SU-DHL-6 (cell line): ENCODE measurements around the gene GALE.
A peak's percentile ranks its signal among the peaks of the same experiment; 100 is the strongest.

Experiments
- H2AFZ ChIP-seq: fragments of 200-600 bp; sonication (generic); 2 replicates; pipeline ENCODE4 v1.6.1; 2014; ENCODE audit warnings: low read depth, mild to moderate bottlenecking, moderate library complexity, mixed read lengths, antibody characterized with exemption, low read length; ENCODE audit not compliant: severe bottlenecking
- H3F3A ChIP-seq: fragments of 200-600 bp; shearing (Covaris generic); 2 replicates; pipeline ENCODE4 v1.6.0; 2016; ENCODE audit warnings: antibody characterized with exemption, mild to moderate bottlenecking; ENCODE audit not compliant: insufficient read depth
- H3K27ac ChIP-seq: fragments of 200-600 bp; sonication (generic); 2 replicates; pipeline ENCODE4 v1.5.1; 2016; ENCODE audit warnings: low read depth, mild to moderate bottlenecking, low read length, moderate library complexity, mixed read lengths
- H3K27me3 ChIP-seq: fragments of 200-600 bp; sonication (generic), shearing (Covaris generic); 2 replicates; pipeline ENCODE4 v1.6.0; 2014; ENCODE audit warnings: mild to moderate bottlenecking, low read length
- H3K36me3 ChIP-seq: fragments of 200-600 bp; sonication (generic); 2 replicates; pipeline ENCODE4 v1.6.1; 2014; ENCODE audit warnings: mild to moderate bottlenecking, low read length, mixed read lengths
- H3K4me2 ChIP-seq: fragments of 300-600, 200-600 bp; shearing (Covaris generic), sonication (generic); 2 replicates; pipeline ENCODE4 v1.6.0; 2014; ENCODE audit warnings: low read length, low read depth, mild to moderate bottlenecking; ENCODE audit not compliant: poor library complexity, severe bottlenecking
- H3K4me3 ChIP-seq: fragments of 200-600 bp; sonication (generic); 2 replicates; pipeline ENCODE4 v1.5.1; 2014; ENCODE audit warnings: antibody characterized with exemption, low read length, mild to moderate bottlenecking, mixed read lengths; ENCODE audit not compliant: insufficient read depth, poor library complexity, severe bottlenecking
- H3K79me2 ChIP-seq: fragments of 200-600 bp; sonication (generic); 2 replicates; pipeline ENCODE4 v1.6.1; 2014; ENCODE audit warnings: mild to moderate bottlenecking, low read length, moderate library complexity; ENCODE audit not compliant: insufficient read depth
- H3K9ac ChIP-seq: fragments of 200-600 bp; sonication (generic); 2 replicates; pipeline ENCODE4 v1.7.0; 2014; ENCODE audit warnings: mild to moderate bottlenecking, low read length
- H3K9me2 ChIP-seq: fragments of 200-600 bp; sonication (generic); replicated peaks from 2 replicates; pipeline ENCODE4 v1.6.1; 2014; ENCODE audit warnings: low read length; ENCODE audit not compliant: insufficient read depth
- H3K9me3 ChIP-seq: fragments of 200-600 bp; sonication (generic); 2 replicates; pipeline ENCODE4 v1.6.1; 2014; ENCODE audit warnings: low read length, mixed read lengths; ENCODE audit not compliant: insufficient read depth
- H4K20me1 ChIP-seq: fragments of 200-600 bp; sonication (generic); 2 replicates; pipeline ENCODE4 v1.6.1; 2014; ENCODE audit warnings: low read depth, mild to moderate bottlenecking, antibody characterized with exemption, low read length, moderate library complexity, mixed read lengths
- EZH2phosphoT487 ChIP-seq: fragments of 200-600 bp; sonication (generic), shearing (Covaris generic); conservative IDR thresholded peaks from 2 replicates; pipeline ENCODE4 v1.6.1; 2018; ENCODE audit warnings: mild to moderate bottlenecking, antibody characterized with exemption, low read length, moderate library complexity, mixed read lengths
- TF ChIP-seq, protein P1 (sequence below): fragments of 200-600 bp; sonication (generic); IDR thresholded peaks from one replicate; pipeline ENCODE4 v1.5.1; 2017; ENCODE audit warnings: antibody characterized with exemption, mild to moderate bottlenecking, low read length, moderate library complexity; ENCODE audit not compliant: insufficient read depth, poor library complexity, severe bottlenecking

The GALE gene

DNA sequence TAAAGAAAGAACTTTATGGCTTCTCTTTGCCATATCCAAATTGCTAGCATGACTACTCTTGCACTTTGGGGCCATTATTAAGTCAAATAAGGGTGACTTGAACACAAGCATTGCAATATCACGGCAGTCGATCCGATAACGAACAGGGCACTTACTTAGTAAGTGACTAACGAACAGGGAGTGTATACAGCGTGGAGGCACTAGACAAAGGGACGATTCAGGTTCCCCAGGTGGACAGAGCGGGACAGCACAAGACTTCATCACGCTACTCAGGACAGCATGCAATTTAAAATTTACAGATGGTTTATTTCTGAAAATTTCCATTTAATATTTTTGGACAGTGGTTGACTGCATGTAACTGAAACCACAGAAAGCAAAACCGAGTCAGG lies 27.7 kb downstream of the GALE start:
- TF ChIP-seq, protein P1, sequence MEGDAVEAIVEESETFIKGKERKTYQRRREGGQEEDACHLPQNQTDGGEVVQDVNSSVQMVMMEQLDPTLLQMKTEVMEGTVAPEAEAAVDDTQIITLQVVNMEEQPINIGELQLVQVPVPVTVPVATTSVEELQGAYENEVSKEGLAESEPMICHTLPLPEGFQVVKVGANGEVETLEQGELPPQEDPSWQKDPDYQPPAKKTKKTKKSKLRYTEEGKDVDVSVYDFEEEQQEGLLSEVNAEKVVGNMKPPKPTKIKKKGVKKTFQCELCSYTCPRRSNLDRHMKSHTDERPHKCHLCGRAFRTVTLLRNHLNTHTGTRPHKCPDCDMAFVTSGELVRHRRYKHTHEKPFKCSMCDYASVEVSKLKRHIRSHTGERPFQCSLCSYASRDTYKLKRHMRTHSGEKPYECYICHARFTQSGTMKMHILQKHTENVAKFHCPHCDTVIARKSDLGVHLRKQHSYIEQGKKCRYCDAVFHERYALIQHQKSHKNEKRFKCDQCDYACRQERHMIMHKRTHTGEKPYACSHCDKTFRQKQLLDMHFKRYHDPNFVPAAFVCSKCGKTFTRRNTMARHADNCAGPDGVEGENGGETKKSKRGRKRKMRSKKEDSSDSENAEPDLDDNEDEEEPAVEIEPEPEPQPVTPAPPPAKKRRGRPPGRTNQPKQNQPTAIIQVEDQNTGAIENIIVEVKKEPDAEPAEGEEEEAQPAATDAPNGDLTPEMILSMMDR, result no peak
- TF ChIP-seq EZH2phosphoT487, result no peak
- H3F3A ChIP-seq, result peaks cover 12% of the 10 kb centered on the region
- H3K4me2 ChIP-seq, result peak overlapping the region; percentile 38
- H3K27me3 ChIP-seq, result no peaks in the 10 kb centered on the region
- no peaks in the 10 kb centered on the region for H3K9me2 ChIP-seq
- no peaks in the 10 kb centered on the region for H3K9me3 ChIP-seq
- no peak overlapping the region for H3K27ac ChIP-seq
- no peaks in the 10 kb centered on the region for H3K36me3 ChIP-seq
- 0 out of 2 replicates have a peak overlapping the region, but pooled peaks have one; percentile 9 for H3K9ac ChIP-seq
- peaks cover 12% of the 10 kb centered on the region for H3K79me2 ChIP-seq
- H2AFZ ChIP-seq, result no peak overlapping the region
- no peaks in the 10 kb centered on the region for H4K20me1 ChIP-seq
- H3K4me3 ChIP-seq, result no peak overlapping the region

DNA sequence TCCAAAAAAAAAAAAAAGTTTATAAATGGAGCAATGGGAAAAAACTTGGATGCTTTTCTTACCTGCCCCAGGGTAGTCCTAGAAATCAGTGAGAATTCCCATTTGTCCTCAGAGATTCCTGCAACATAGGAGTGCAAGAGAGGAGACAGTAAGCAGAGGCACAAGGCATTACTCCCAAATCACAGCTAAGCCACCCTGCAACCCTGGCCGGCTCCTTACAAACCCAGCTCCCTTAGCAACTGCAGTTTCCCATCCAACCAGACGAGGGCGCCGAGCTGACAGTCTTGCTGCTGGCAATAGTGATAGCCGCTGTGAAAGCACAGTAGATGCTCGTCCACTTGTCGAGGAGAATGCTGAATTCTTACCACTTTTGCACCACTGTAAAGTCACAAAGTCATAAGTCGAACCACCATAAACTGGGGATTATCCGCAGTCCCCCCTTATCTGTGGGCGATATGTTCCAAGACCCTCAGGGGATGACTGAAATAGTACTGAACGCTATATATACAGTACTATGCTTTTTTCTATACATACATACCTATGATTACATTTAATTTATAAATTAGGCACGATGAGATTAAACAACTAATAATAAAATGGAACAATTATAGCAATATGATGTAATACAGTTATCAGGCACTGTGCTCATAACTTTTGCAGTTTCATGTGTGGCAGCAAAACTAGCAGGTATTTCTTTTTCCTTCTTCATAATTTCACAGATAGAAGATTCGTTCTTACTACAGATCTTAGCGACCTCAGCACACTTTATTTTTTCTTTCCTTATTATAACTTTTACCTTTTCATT lies 28.3 kb downstream of the GALE start:
- H3K27ac ChIP-seq, result no peak overlapping the region
- H2AFZ ChIP-seq, result peak overlapping the region; percentile 21
- H3K27me3 ChIP-seq, result no peaks in the 10 kb centered on the region
- H3K36me3 ChIP-seq, result no peaks in the 10 kb centered on the region
- H3K79me2 ChIP-seq, result 0 out of 2 replicates have a peak, but pooled peaks cover 9% of the 10 kb centered on the region
- peak overlapping the region; percentile 38 for H3K4me2 ChIP-seq
- H3K9me3 ChIP-seq, result no peaks in the 10 kb centered on the region
- H4K20me1 ChIP-seq, result no peaks in the 10 kb centered on the region
- no peak for TF ChIP-seq EZH2phosphoT487
- TF ChIP-seq, protein P1, result peak; percentile 87
- H3K9me2 ChIP-seq, result no peaks in the 10 kb centered on the region
- H3F3A ChIP-seq, result peaks cover 12% of the 10 kb centered on the region
- no peak overlapping the region for H3K4me3 ChIP-seq
- H3K9ac ChIP-seq, result 0 out of 2 replicates have a peak overlapping the region, but pooled peaks have one; percentile 9

DNA sequence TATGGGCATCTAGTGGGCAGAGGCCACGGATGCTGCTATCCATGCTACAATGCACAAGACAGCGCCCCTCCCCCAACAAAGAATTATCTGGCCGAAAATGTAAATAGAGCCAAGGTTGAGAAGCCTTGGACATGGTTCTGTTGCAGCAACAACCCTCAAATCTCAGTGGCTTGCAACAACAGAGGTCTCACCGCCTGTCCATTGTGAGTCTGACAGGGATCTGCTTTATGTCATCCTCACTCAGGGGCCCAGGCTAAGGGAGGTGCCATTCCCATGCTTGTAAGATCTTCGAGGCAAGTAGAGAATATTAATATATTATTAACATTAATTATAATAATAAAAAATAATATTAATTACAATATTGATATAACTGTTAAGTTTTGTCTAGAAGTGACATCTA lies 31.8 kb downstream of the GALE start:
- H3K4me3 ChIP-seq, result no peak overlapping the region
- H2AFZ ChIP-seq, result no peak overlapping the region
- 0 out of 2 replicates have a peak, but pooled peaks cover 6% of the 10 kb centered on the region for H3F3A ChIP-seq
- H3K9ac ChIP-seq, result no peak overlapping the region
- no peaks in the 10 kb centered on the region for H3K79me2 ChIP-seq
- H3K9me3 ChIP-seq, result no peaks in the 10 kb centered on the region
- H3K4me2 ChIP-seq, result no peak overlapping the region
- H4K20me1 ChIP-seq, result no peaks in the 10 kb centered on the region
- H3K36me3 ChIP-seq, result no peaks in the 10 kb centered on the region
- H3K27ac ChIP-seq, result no peak overlapping the region
- H3K9me2 ChIP-seq, result no peaks in the 10 kb centered on the region
- H3K27me3 ChIP-seq, result no peaks in the 10 kb centered on the region
- TF ChIP-seq, protein P1, result no peak
- TF ChIP-seq EZH2phosphoT487, result no peak
